ENCODE results near the gene GSTM1.
"Not testable (repeated sequence)": the region's sequence is repeated elsewhere in the genome, so short reads cannot be mapped to it uniquely, and the experiment has no call there.

DNA sequence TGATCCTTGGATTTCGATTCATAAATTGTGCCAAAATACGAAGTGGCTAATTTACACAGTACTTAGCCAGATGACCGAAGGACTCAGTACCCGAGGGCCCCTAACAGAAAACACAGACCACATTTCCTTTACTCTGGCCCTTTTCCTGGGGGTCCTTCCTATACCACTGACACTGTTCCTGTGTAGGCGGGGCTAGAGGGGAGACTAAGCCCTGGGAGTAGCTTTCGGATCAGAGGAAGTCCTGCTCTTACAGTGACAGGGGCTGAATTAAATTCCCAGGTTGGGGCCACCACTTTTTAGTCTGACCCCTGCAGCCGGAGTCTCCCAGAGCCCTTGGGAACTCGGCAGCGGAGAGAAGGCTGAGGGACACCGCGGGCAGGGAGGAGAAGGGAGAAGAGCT, 508 bp upstream of the GSTM1 start:
- TF ChIP-seq, protein P1, sequence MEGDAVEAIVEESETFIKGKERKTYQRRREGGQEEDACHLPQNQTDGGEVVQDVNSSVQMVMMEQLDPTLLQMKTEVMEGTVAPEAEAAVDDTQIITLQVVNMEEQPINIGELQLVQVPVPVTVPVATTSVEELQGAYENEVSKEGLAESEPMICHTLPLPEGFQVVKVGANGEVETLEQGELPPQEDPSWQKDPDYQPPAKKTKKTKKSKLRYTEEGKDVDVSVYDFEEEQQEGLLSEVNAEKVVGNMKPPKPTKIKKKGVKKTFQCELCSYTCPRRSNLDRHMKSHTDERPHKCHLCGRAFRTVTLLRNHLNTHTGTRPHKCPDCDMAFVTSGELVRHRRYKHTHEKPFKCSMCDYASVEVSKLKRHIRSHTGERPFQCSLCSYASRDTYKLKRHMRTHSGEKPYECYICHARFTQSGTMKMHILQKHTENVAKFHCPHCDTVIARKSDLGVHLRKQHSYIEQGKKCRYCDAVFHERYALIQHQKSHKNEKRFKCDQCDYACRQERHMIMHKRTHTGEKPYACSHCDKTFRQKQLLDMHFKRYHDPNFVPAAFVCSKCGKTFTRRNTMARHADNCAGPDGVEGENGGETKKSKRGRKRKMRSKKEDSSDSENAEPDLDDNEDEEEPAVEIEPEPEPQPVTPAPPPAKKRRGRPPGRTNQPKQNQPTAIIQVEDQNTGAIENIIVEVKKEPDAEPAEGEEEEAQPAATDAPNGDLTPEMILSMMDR (IDR thresholded peaks at IDR 0.05; ENCODE audit: insufficient read depth, low read length, poor library complexity, severe bottlenecking), result not testable (repeated sequence)
- TF ChIP-seq EZH2phosphoT487 (conservative IDR thresholded peaks at IDR 0.05; ENCODE audit: low read length), result not testable (repeated sequence)

Measured in SU-DHL-6 (cell line).